Thoracic aorta (tissue), 2 donors: ENCODE measurements around the gene KDELR1. TPM values are rescaled to one million over a fixed set of nuclear protein-coding genes. Genes with fewer than 3 reads are reported as not detected.
"Not testable (repeated sequence)": the region's sequence is repeated elsewhere in the genome, so short reads cannot be mapped to it uniquely, and the experiment has no call there.

Experiments
- ATAC-seq: fragments of 150-250 bp; one replicate; pipeline ENCODE4 v1.8.0; 2017; ENCODE audit warnings: low read depth; ENCODE audit not compliant: insufficient number of reproducible peaks, low FRiP score
- DNase-seq: peaks from one replicate; pipeline ENCODE4 v3.0.0-alpha.2; 2020; ENCODE audit warnings: low spot score
- H3K27ac ChIP-seq, 2 donors: fragments of 200-600 bp; sonication (generic); 1 replicate in 1 of 2; 2 replicates in 1 of 2; pipeline ENCODE4 v1.5.1; 2016; ENCODE audit warnings: mild to moderate bottlenecking in 2 of 2, moderate library complexity in 2 of 2
- H3K27me3 ChIP-seq: fragments of 200-600 bp; sonication (generic); replicated peaks from 2 replicates; pipeline ENCODE4 v1.6.0; 2016; ENCODE audit warnings: mild to moderate bottlenecking; ENCODE audit not compliant: insufficient read depth
- H3K36me3 ChIP-seq: fragments of 200-600 bp; sonication (generic); one replicate; pipeline ENCODE4 v1.5.1; 2016
- H3K4me1 ChIP-seq, 2 donors: fragments of 200-600 bp; sonication (generic); 1 replicate in 1 of 2; 2 replicates in 1 of 2; pipeline versions ENCODE4 v1.5.1 to v1.6.0; 2016; ENCODE audit warnings: low read depth in 2 of 2, mild to moderate bottlenecking in 1 of 2; ENCODE audit not compliant: control insufficient read depth in 1 of 2
- H3K4me3 ChIP-seq: fragments of 200-600 bp; sonication (generic); 2 replicates; pipeline ENCODE4 v1.5.1; 2016; ENCODE audit warnings: mild to moderate bottlenecking
- H3K9me3 ChIP-seq: fragments of 200-600 bp; sonication (generic); 2 replicates; pipeline ENCODE4 v1.5.1; 2016
- CTCF ChIP-seq: fragments of 200-600 bp; sonication (generic); IDR thresholded peaks from one replicate; pipeline ENCODE4 v1.5.1; 2019; ENCODE audit warnings: antibody characterized with exemption
- total RNA-seq, 2 donors: library from RNA; depleted of rRNA; stranded (reverse); fragments of >200 nt; gene quantifications; one replicate each; pipeline versions ENCODE4 v1.1.0 to v1.2.3, GENCODE V29; 2016

Gene KDELR1
- total RNA-seq, 2 donors from 2014 or later: 65.6 to 79.9 TPM

GRCh38 chr19:48373567-48373966 lies 17.8 kb downstream of the KDELR1 start:
- ATAC-seq: no peak
- TF ChIP-seq CTCF: no peak
- Histone ChIP-seq H3K27ac (no peak overlapping the region), H3K27me3 (no peaks in the 10 kb centered on the region), H3K9me3 (no peaks in the 10 kb centered on the region), H3K4me1 (no peaks in the 10 kb centered on the region), H3K4me3 (no peak overlapping the region), H3K36me3 (no peaks in the 10 kb centered on the region)
- no peak for DNase-seq

- H3K9me3 ChIP-seq: no peaks in the 10 kb centered on the region
- H3K4me3 ChIP-seq: no peak overlapping the region
- no peak for TF ChIP-seq CTCF
- H3K4me1 ChIP-seq: no peaks in the 10 kb centered on the region
- no peak for ATAC-seq
- no peaks in the 10 kb centered on the region for H3K27me3 ChIP-seq
- no peak for DNase-seq
- no peaks in the 10 kb centered on the region for H3K36me3 ChIP-seq
- no peak overlapping the region for H3K27ac ChIP-seq
Observed at GRCh38 chr19:48372904-48373303, 18.4 kb downstream of the KDELR1 start.

- not testable (repeated sequence) for DNase-seq, H3K4me3 ChIP-seq, ATAC-seq, H3K9me3 ChIP-seq, H3K27ac ChIP-seq, H3K4me1 ChIP-seq, H3K27me3 ChIP-seq, H3K36me3 ChIP-seq
Observed at GRCh38 chr19:48371771-48372170, 19.6 kb downstream of the KDELR1 start.

- no peaks in the 10 kb centered on the region for H3K27me3 ChIP-seq
- no peak for TF ChIP-seq CTCF
- no peaks in the 10 kb centered on the region for H3K4me1 ChIP-seq
- H3K4me3 ChIP-seq: no peak overlapping the region
- H3K36me3 ChIP-seq: no peaks in the 10 kb centered on the region
- H3K9me3 ChIP-seq: no peaks in the 10 kb centered on the region
- no peak for DNase-seq
- H3K27ac ChIP-seq: no peak overlapping the region
- ATAC-seq: no peak
Observed at GRCh38 chr19:48371367-48371766, 20.0 kb downstream of the KDELR1 start.

- no peak for ATAC-seq
- no peaks in the 10 kb centered on the region for H3K4me1 ChIP-seq
- no peak for TF ChIP-seq CTCF
- no peak overlapping the region for H3K4me3 ChIP-seq
- no peak overlapping the region for H3K27ac ChIP-seq
- H3K9me3 ChIP-seq: no peaks in the 10 kb centered on the region
- H3K27me3 ChIP-seq: no peaks in the 10 kb centered on the region
- DNase-seq: no peak
- H3K36me3 ChIP-seq: no peaks in the 10 kb centered on the region
Observed at GRCh38 chr19:48370955-48371354, 20.4 kb downstream of the KDELR1 start.

GRCh38 chr19:48368936-48369335 lies 22.4 kb downstream of the KDELR1 start:
- DNase-seq (no peak), ATAC-seq (no peak)
- Histone ChIP-seq H3K27ac (no peak overlapping the region), H3K4me3 (no peak overlapping the region), H3K4me1 (no peaks in the 10 kb centered on the region), H3K36me3 (no peaks in the 10 kb centered on the region), H3K9me3 (no peaks in the 10 kb centered on the region), H3K27me3 (no peaks in the 10 kb centered on the region)
- no peak for TF ChIP-seq CTCF
